HepG2 (cell line): ENCODE results near the gene METTL15. TPM values are rescaled to one million over a fixed set of nuclear protein-coding genes. Genes with fewer than 3 reads are reported as not detected.

Experiments
- ATAC-seq: fragments of 200-7000 bp; cut with Tn5 transposase; 3 replicates; pipeline ENCODE4 v1.9.1; 2020; ENCODE audit warnings: mild to moderate bottlenecking, moderate library complexity
- BruUV-seq: library from RNA; stranded (reverse); fragments of 400-500 nt; replicated peaks from 2 replicates; lab custom pipeline; 2021; lab: Mats Ljungman, UMichigan
- CTCF ChIA-PET: fragments of 300-600 bp; formaldehyde crosslinking; extraction: SDS; loops from one replicate; lab custom pipeline; 2021; ENCODE audit warnings: low total read pairs, inconsistent platforms, low intra/inter-chr PET ratio; lab: Yijun Ruan, JAX
- POLR2A ChIA-PET: fragments of 350-600 bp; sonication (Branson Sonifier 250); formaldehyde crosslinking; loops from one replicate; lab custom pipeline; 2020; ENCODE audit warnings: antibody characterized with exemption, inconsistent platforms; lab: Yijun Ruan, JAX
- DNase-seq: peaks from one replicate; pipeline ENCODE4 v3.0.0-alpha.2; 2015; ENCODE audit warnings: low spot score
- FAIRE-seq: peaks from 3 replicates; lab custom pipeline; 2011; peaks lifted over from hg19 to GRCh38; lab: Jason Lieb, UNC
- H2AFZ ChIP-seq: one replicate; pipeline ENCODE4 v1.6.1; 2011; ENCODE audit warnings: low read length, inconsistent platforms
- H3K27ac ChIP-seq: fragments of 300-600 bp; 3 replicates; pipeline ENCODE4 v1.8.0; 2011; ENCODE audit warnings: mixed run types, mild to moderate bottlenecking, mixed read lengths, low read length, inconsistent platforms; ENCODE audit not compliant: insufficient read depth; ENCODE audit errors: extremely low read length
- H3K27me3 ChIP-seq, 2 experiments: fragments of 200-600 bp in 1 of 2; 2 replicates in 1 of 2; 3 replicates in 1 of 2; pipeline versions ENCODE4 v1.6.0 to v1.8.0; 2011; ENCODE audit warnings: low read length in 2 of 2, mild to moderate bottlenecking in 2 of 2, moderate library complexity in 2 of 2, inconsistent platforms in 1 of 2; ENCODE audit not compliant: insufficient read depth in 2 of 2, control insufficient read depth in 1 of 2
- H3K36me3 ChIP-seq, 2 experiments: fragments of 200-600 bp in 1 of 2; replicated peaks in 1 of 2; 2 replicates in 1 of 2; 3 replicates in 1 of 2; pipeline versions ENCODE4 v1.5.1 to v1.8.0; 2011; ENCODE audit warnings: low read length in 2 of 2, inconsistent platforms in 1 of 2; ENCODE audit not compliant: insufficient read depth in 2 of 2, control insufficient read depth in 1 of 2
- H3K4me1 ChIP-seq: 2 replicates; pipeline ENCODE4 v1.5.1; 2012; ENCODE audit warnings: low read length, inconsistent platforms; ENCODE audit not compliant: insufficient read depth
- H3K4me2 ChIP-seq: 2 replicates; pipeline ENCODE4 v1.6.0; 2011; ENCODE audit warnings: low read depth, low read length, inconsistent platforms
- H3K4me3 ChIP-seq, 3 experiments: fragments of 200-600 bp in 1 of 3; sonication (generic), shearing (Covaris generic) in 1 of 3; replicated peaks in 1 of 3; 2 replicates each; pipeline ENCODE4 v1.5.1; 2011 to 2016; ENCODE audit warnings: low read length in 3 of 3, inconsistent platforms in 2 of 3, low read depth in 2 of 3, mild to moderate bottlenecking in 2 of 3, control low read depth in 1 of 3, mixed read lengths in 1 of 3; ENCODE audit not compliant: insufficient read depth in 1 of 3
- H3K79me2 ChIP-seq: one replicate; pipeline ENCODE4 v1.6.1; 2011; ENCODE audit warnings: low read length, inconsistent platforms; ENCODE audit not compliant: insufficient read depth
- H3K9ac ChIP-seq: 2 replicates; pipeline ENCODE4 v1.6.0; 2011; ENCODE audit warnings: mild to moderate bottlenecking, low read depth, low read length, inconsistent platforms; ENCODE audit not compliant: insufficient read depth
- H3K9me3 ChIP-seq: 2 replicates; pipeline ENCODE4 v1.5.1; 2012; ENCODE audit warnings: mild to moderate bottlenecking, low read length
- H4K20me1 ChIP-seq: 2 replicates; pipeline ENCODE4 v1.6.0; 2011; ENCODE audit warnings: inconsistent platforms, mild to moderate bottlenecking, low read length, moderate library complexity; ENCODE audit not compliant: insufficient read depth
- AGO2 ChIP-seq: fragments of 200-400 bp; formaldehyde crosslinking; optimal IDR thresholded peaks from 2 replicates; pipeline ENCODE3; 2017; ENCODE audit warnings: mild to moderate bottlenecking, low read depth, low read length, moderate library complexity
- CEBPB ChIP-seq: IDR thresholded peaks from 2 replicates; pipeline ENCODE4 v1.6.1; 2011; ENCODE audit warnings: low read depth, low read length, improper control_type of control experiment, borderline replicate concordance
- GFI1 ChIP-seq: sonication (generic); formaldehyde crosslinking; IDR thresholded peaks from 2 replicates; pipeline ENCODE4 v1.5.0; 2020; ENCODE audit warnings: missing genetic modification reagents, mild to moderate bottlenecking, borderline replicate concordance
- ISX ChIP-seq: sonication (generic); formaldehyde crosslinking; conservative IDR thresholded peaks from 2 replicates; pipeline ENCODE4 v1.5.0; 2020; ENCODE audit warnings: missing genetic modification reagents
- KDM3A ChIP-seq: IDR thresholded peaks from 2 replicates; pipeline ENCODE4 v1.6.1; 2018; ENCODE audit warnings: low read depth, missing compliant biosample characterization
- PAF1 ChIP-seq: IDR thresholded peaks from 2 replicates; pipeline ENCODE4 v1.6.1; 2016; ENCODE audit warnings: missing genetic modification reagents, missing compliant biosample characterization
- U2AF1 ChIP-seq: fragments of 200-400 bp; formaldehyde crosslinking; optimal IDR thresholded peaks from 2 replicates; pipeline ENCODE3; 2017; ENCODE audit warnings: mild to moderate bottlenecking, low read depth, low read length
- YEATS4 ChIP-seq: sonication (generic); formaldehyde crosslinking; IDR thresholded peaks from 2 replicates; pipeline ENCODE4 v1.4.0; 2020; ENCODE audit warnings: missing genetic modification reagents, borderline replicate concordance
- ZBTB42 ChIP-seq: sonication (generic); formaldehyde crosslinking; IDR thresholded peaks from 2 replicates; pipeline ENCODE4 v1.5.0; 2020; ENCODE audit warnings: mild to moderate bottlenecking, missing genetic modification reagents
- ZNF143 ChIP-seq: sonication (generic); formaldehyde crosslinking; IDR thresholded peaks from 2 replicates; pipeline ENCODE4 v1.4.0; 2020; ENCODE audit warnings: missing genetic modification reagents
- ZNF331 ChIP-seq: sonication (generic); formaldehyde crosslinking; IDR thresholded peaks from 2 replicates; pipeline ENCODE4 v1.4.0; 2020; ENCODE audit warnings: missing genetic modification reagents
- ZNF343 ChIP-seq: sonication (generic); formaldehyde crosslinking; IDR thresholded peaks from 2 replicates; pipeline ENCODE4 v1.4.0; 2020; ENCODE audit warnings: mild to moderate bottlenecking, missing genetic modification reagents
- ZNF382 ChIP-seq: sonication (generic); formaldehyde crosslinking; IDR thresholded peaks from 2 replicates; pipeline ENCODE4 v1.5.0; 2020; ENCODE audit warnings: missing genetic modification reagents, mild to moderate bottlenecking, borderline replicate concordance
- ZNF468 ChIP-seq: sonication (generic); formaldehyde crosslinking; IDR thresholded peaks from 2 replicates; pipeline ENCODE4 v1.8.0; 2022; ENCODE audit warnings: mild to moderate bottlenecking, moderate library complexity, missing genetic modification reagents
- ZNF773 ChIP-seq: sonication (generic); formaldehyde crosslinking; IDR thresholded peaks from 2 replicates; pipeline ENCODE4 v1.4.0; 2020; ENCODE audit warnings: missing genetic modification reagents, borderline replicate concordance
- in situ Hi-C: cut with HindIII; loops from 2 replicates; pipeline ENCODE4 v1.10.0; 2017; ENCODE audit warnings: low pct_unique_long_range_greater_than_20kb; ENCODE audit not compliant: extremely low pct_ligation_motif_present
- intact Hi-C: fragments of 100-400 bp; cut with micrococcal nuclease; formaldehyde crosslinking; loops from one replicate; pipeline ENCODE4 v1.10.0; 2022; ENCODE audit not compliant: unreplicated experiment
- polyA plus RNA-seq, 8 experiments: library from polyadenylated mRNA; depleted of rRNA in 3 of 8; stranded (reverse) in 7 of 8; unstranded in 1 of 8; fragments of >200 nt; fragmentation: Illumina TruSeq in 4 of 8; extraction: Trizol in 4 of 8; gene quantifications; 2 replicates each; pipeline versions ENCODE4 v1.2.1 to v1.2.3, GENCODE V29; 2011 to 2016; ENCODE audit warnings: low read depth in 4 of 8, missing spikeins in 1 of 8, mixed read lengths in 1 of 8; ENCODE audit not compliant: insufficient read depth in 1 of 8
- total RNA-seq, 5 experiments: library from RNA; depleted of rRNA; stranded (reverse); fragments of >200 nt; fragmentation: Illumina TruSeq; extraction: Trizol; gene quantifications; 2 replicates each; pipeline ENCODE4 v1.2.3, GENCODE V29; 2016; ENCODE audit warnings: low read depth in 1 of 5
- TF ChIP-seq, protein P1 (sequence below), 2 experiments: sonication (generic) in 1 of 2; formaldehyde crosslinking in 1 of 2; IDR thresholded peaks; 2 replicates each; pipeline versions ENCODE4 v1.5.1 to v1.6.1; 2011 to 2020; ENCODE audit warnings: borderline replicate concordance in 1 of 2, low read depth in 1 of 2, low read length in 1 of 2, mild to moderate bottlenecking in 1 of 2, missing genetic modification reagents in 1 of 2, moderate library complexity in 1 of 2
- TF ChIP-seq, protein P2 (sequence below): sonication (generic); formaldehyde crosslinking; IDR thresholded peaks from 2 replicates; pipeline ENCODE4 v1.8.0; 2022; ENCODE audit warnings: low read depth, missing genetic modification reagents
- TF ChIP-seq, protein P3 (sequence below): IDR thresholded peaks from 2 replicates; pipeline ENCODE4 v1.6.1; 2016; ENCODE audit warnings: missing compliant biosample characterization, missing genetic modification reagents, borderline replicate concordance

Gene METTL15
- total and polyA plus RNA-seq, 2 of the 13 experiments (the other 11 are each of a cell fraction or from before 2014, with no cell fraction given), result 6.5 to 14.0 TPM

DNA sequence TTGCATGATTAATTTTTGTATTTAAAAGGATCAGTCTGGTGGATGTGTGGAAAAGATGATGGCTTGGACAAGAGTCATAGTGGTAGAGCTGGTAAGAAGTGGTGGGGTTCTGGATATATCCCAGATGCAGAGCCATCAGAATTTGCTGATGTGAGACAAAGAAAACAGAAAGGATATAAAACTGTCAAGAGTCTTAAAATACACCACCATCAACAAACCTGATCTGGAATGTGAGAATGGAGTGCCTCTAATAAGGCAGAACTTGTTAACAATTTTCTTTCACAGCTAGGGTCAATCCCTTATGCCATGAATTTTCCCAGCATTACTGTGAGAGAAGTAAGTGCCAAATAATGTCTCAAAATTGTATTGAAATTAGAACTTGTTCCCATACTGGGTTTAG is 215.4 kb downstream of the METTL15 start:
- H3K4me1 ChIP-seq, result no peaks in the 10 kb centered on the region
- no peak for TF ChIP-seq ZNF468 (CRISPR knock-in tag)
- TF ChIP-seq AGO2, result no peak
- TF ChIP-seq CEBPB, result no peak
- no peak for TF ChIP-seq KDM3A (CRISPR knock-in tag)
- TF ChIP-seq, protein P1, sequence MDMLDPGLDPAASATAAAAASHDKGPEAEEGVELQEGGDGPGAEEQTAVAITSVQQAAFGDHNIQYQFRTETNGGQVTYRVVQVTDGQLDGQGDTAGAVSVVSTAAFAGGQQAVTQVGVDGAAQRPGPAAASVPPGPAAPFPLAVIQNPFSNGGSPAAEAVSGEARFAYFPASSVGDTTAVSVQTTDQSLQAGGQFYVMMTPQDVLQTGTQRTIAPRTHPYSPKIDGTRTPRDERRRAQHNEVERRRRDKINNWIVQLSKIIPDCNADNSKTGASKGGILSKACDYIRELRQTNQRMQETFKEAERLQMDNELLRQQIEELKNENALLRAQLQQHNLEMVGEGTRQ (IDR thresholded peaks at IDR 0.05; ENCODE audit: low read depth, low read length), result no peak
- TF ChIP-seq, protein P1 (CRISPR knock-in tag; IDR thresholded peaks at IDR 0.05; ENCODE audit: borderline replicate concordance), result no peak
- no peak for TF ChIP-seq PAF1 (CRISPR knock-in tag)
- TF ChIP-seq ZBTB42 (CRISPR knock-in tag), result no peak
- TF ChIP-seq U2AF1, result no peak
- no peak for TF ChIP-seq YEATS4 (CRISPR knock-in tag)
- TF ChIP-seq, protein P2, sequence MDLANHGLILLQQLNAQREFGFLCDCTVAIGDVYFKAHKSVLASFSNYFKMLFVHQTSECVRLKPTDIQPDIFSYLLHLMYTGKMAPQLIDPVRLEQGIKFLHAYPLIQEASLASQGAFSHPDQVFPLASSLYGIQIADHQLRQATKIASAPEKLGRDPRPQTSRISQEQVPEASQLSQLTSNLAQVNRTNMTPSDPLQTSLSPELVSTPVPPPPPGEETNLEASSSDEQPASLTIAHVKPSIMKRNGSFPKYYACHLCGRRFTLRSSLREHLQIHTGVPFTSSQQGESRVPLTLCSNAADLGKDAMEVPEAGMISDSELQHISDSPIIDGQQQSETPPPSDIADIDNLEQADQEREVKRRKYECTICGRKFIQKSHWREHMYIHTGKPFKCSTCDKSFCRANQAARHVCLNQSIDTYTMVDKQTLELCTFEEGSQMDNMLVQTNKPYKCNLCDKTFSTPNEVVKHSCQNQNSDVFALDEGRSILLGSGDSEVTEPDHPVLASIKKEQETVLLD (CRISPR knock-in tag), result no peak
- no peak for TF ChIP-seq ZNF143
- no peak for TF ChIP-seq ZNF331 (CRISPR knock-in tag)
- no peak for TF ChIP-seq ZNF343 (CRISPR knock-in tag)
- TF ChIP-seq ZNF773 (CRISPR knock-in tag), result no peak
- TF ChIP-seq ISX, result no peak
- no peak for TF ChIP-seq ZNF382 (CRISPR knock-in tag)
- TF ChIP-seq GFI1, result no peak
- TF ChIP-seq, protein P3, sequence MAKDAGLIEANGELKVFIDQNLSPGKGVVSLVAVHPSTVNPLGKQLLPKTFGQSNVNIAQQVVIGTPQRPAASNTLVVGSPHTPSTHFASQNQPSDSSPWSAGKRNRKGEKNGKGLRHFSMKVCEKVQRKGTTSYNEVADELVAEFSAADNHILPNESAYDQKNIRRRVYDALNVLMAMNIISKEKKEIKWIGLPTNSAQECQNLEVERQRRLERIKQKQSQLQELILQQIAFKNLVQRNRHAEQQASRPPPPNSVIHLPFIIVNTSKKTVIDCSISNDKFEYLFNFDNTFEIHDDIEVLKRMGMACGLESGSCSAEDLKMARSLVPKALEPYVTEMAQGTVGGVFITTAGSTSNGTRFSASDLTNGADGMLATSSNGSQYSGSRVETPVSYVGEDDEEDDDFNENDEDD (CRISPR knock-in tag), result no peak
- H3K27ac ChIP-seq, result no peak overlapping the region
- H3K36me3 ChIP-seq, result no peaks in the 10 kb centered on the region
- no peaks in the 10 kb centered on the region for H3K9me3 ChIP-seq
- no peak overlapping the region for H3K9ac ChIP-seq
- DNase-seq, result no peak
- H3K4me2 ChIP-seq, result no peak overlapping the region
- no peak for ATAC-seq
- intact Hi-C loops (no loop called here), in situ Hi-C loops (no loop called here)
- POLR2A ChIA-PET, result no interaction called here
- no peaks in the 10 kb centered on the region for H4K20me1 ChIP-seq
- no peak overlapping the region for H2AFZ ChIP-seq
- H3K27me3 ChIP-seq, result no peaks in the 10 kb centered on the region
- no peaks in the 10 kb centered on the region for H3K79me2 ChIP-seq
- CTCF ChIA-PET, result no interaction called here
- no peak for FAIRE-seq
- no peak overlapping the region for H3K4me3 ChIP-seq
- no TSS peak for BruUV-seq
